DND-41 (cell line): Measurements from ENCODE around the gene DQX1.

Source experiments
- ATAC-seq: fragments of 200-7000 bp; cut with Tn5 transposase; 3 replicates; pipeline ENCODE4 v1.9.1; 2021; ENCODE audit warnings: low read depth; ENCODE audit not compliant: insufficient read depth
- DNase-seq: peaks from one replicate; pipeline ENCODE4 v3.0.0-alpha.2; 2020
- H2AFZ ChIP-seq: 2 replicates; pipeline ENCODE4 v1.6.0; 2012; ENCODE audit warnings: low read depth, low read length
- H3K27ac ChIP-seq: 2 replicates; pipeline ENCODE4 v1.5.1; 2012; ENCODE audit warnings: low read length, inconsistent platforms
- H3K27me3 ChIP-seq: fragments of 200-600 bp; sonication (generic); 2 replicates; pipeline ENCODE4 v1.6.0; 2012; ENCODE audit warnings: low read length, mild to moderate bottlenecking, inconsistent platforms; ENCODE audit not compliant: insufficient read depth, poor library complexity
- H3K36me3 ChIP-seq: 2 replicates; pipeline ENCODE4 v1.5.1; 2012; ENCODE audit warnings: low read length, inconsistent platforms; ENCODE audit not compliant: insufficient read depth
- H3K4me1 ChIP-seq: 2 replicates; pipeline ENCODE4 v1.5.1; 2012; ENCODE audit warnings: mild to moderate bottlenecking, low read length; ENCODE audit not compliant: insufficient read depth
- H3K4me2 ChIP-seq: 2 replicates; pipeline ENCODE4 v1.6.0; 2012; ENCODE audit warnings: mild to moderate bottlenecking, moderate library complexity, low read length, inconsistent platforms; ENCODE audit not compliant: insufficient read depth
- H3K4me3 ChIP-seq, 2 experiments: fragments of 200-600 bp in 1 of 2; shearing (Covaris generic) in 1 of 2; 2 replicates each; pipeline ENCODE4 v1.5.1; 2012 to 2016; ENCODE audit warnings: inconsistent platforms in 2 of 2, low read length in 2 of 2, mild to moderate bottlenecking in 2 of 2, low read depth in 1 of 2, moderate library complexity in 1 of 2
- H3K79me2 ChIP-seq: 2 replicates; pipeline ENCODE4 v1.6.0; 2012; ENCODE audit warnings: low read length, inconsistent platforms; ENCODE audit not compliant: insufficient read depth
- H3K9ac ChIP-seq: 2 replicates; pipeline ENCODE4 v1.6.0; 2012; ENCODE audit warnings: low read depth, mild to moderate bottlenecking, inconsistent platforms, low read length, moderate library complexity
- H3K9me3 ChIP-seq: 2 replicates; pipeline ENCODE4 v1.5.1; 2012; ENCODE audit warnings: low read length, moderate library complexity, mild to moderate bottlenecking, inconsistent platforms; ENCODE audit not compliant: insufficient read depth, severe bottlenecking
- H4K20me1 ChIP-seq: 2 replicates; pipeline ENCODE4 v1.6.0; 2012; ENCODE audit warnings: low read length; ENCODE audit not compliant: insufficient read depth
- EZH2 ChIP-seq: IDR thresholded peaks from 3 replicates; pipeline ENCODE4 v1.6.1; 2012; ENCODE audit warnings: borderline replicate concordance, low read depth, mild to moderate bottlenecking, moderate library complexity, low read length, inconsistent platforms; ENCODE audit not compliant: severe bottlenecking
- TF ChIP-seq, protein P1 (sequence below): IDR thresholded peaks from 2 replicates; pipeline ENCODE4 v1.5.1; 2012; ENCODE audit warnings: borderline replicate concordance, low read length, moderate library complexity, mild to moderate bottlenecking; ENCODE audit not compliant: poor library complexity, severe bottlenecking; ENCODE audit errors: extremely low read depth

The DQX1 gene

DNA sequence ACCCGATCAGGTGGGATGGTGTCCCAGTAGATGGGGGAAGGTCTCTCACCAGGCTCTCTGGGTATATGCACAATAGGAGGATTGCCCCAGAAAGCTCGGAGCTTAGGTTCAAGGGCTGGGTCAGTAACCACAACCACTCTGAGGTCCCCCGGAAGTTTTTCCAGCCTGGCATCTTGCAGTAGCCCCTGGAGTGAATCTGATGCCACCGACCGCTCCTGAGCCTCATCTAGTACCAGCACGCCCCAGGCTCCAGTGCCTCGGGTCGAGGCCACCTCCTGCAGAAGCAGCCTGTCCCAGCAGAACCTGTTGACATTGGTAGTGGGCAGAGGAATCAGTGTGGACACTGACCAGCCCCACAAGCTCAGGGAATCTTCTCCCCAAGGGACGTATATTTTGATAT, 2.0 kb downstream of the DQX1 start:
- Histone ChIP-seq H4K20me1 (peaks cover 15% of the 10 kb centered on the region; the same call in 1 of the 2 replicates), H3K9me3 (no peaks in the 10 kb centered on the region), H3K9ac (no peak overlapping the region), H3K36me3 (peaks cover 35% of the 10 kb centered on the region), H2AFZ (no peak overlapping the region), H3K4me2 (no peak overlapping the region), H3K79me2 (peaks cover 15% of the 10 kb centered on the region), H3K27me3 (peaks cover 3% of the 10 kb centered on the region), H3K4me1 (peaks cover 20% of the 10 kb centered on the region), H3K4me3 (no peak overlapping the region), H3K27ac (no peak overlapping the region)
- ATAC-seq = no peak
- no peak for DNase-seq
- TF ChIP-seq, protein P1, sequence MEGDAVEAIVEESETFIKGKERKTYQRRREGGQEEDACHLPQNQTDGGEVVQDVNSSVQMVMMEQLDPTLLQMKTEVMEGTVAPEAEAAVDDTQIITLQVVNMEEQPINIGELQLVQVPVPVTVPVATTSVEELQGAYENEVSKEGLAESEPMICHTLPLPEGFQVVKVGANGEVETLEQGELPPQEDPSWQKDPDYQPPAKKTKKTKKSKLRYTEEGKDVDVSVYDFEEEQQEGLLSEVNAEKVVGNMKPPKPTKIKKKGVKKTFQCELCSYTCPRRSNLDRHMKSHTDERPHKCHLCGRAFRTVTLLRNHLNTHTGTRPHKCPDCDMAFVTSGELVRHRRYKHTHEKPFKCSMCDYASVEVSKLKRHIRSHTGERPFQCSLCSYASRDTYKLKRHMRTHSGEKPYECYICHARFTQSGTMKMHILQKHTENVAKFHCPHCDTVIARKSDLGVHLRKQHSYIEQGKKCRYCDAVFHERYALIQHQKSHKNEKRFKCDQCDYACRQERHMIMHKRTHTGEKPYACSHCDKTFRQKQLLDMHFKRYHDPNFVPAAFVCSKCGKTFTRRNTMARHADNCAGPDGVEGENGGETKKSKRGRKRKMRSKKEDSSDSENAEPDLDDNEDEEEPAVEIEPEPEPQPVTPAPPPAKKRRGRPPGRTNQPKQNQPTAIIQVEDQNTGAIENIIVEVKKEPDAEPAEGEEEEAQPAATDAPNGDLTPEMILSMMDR = no peak
- TF ChIP-seq EZH2 = no peak

DNA sequence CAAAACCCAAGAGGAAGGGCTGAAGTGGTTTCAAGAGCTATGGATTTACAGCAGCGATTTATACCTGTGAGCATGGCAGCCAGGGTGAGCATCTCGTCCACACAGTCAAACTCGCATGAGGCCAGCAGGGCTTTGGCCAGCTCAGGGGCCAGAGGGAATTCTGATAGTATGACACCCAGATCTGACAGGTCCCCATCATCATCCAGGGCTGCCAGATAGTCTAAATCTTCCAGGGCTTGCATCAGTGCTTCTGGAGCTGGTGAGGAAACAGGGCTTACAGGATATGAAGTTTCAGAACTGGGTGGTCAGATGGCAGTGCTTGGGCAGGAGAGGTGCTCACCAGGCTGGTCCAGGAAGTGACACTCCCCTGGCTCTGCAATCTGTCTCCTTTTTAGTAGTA, 3.5 kb downstream of the DQX1 start:
- Histone ChIP-seq H3K79me2 (no peaks in the 10 kb centered on the region), H3K4me1 (peaks cover 6% of the 10 kb centered on the region), H3K9ac (no peak overlapping the region), H3K36me3 (peaks cover 20% of the 10 kb centered on the region), H3K4me3 (no peak overlapping the region), H3K27me3 (peaks cover 9% of the 10 kb centered on the region), H4K20me1 (peaks cover 4% of the 10 kb centered on the region; the same call in 1 of the 2 replicates), H3K4me2 (no peak overlapping the region), H3K27ac (no peak overlapping the region), H3K9me3 (no peaks in the 10 kb centered on the region), H2AFZ (no peak overlapping the region)
- no peak for ATAC-seq
- no peak for DNase-seq
- TF ChIP-seq EZH2 = no peak
- TF ChIP-seq, protein P1 = no peak

GRCh38 chr2:74516650-74517049, 9.4 kb downstream of the DQX1 start:
- DNase-seq (no peak), ATAC-seq (no peak)
- no peaks in the 10 kb centered on the region for H3K36me3 ChIP-seq
- no peaks in the 10 kb centered on the region for H3K79me2 ChIP-seq
- TF ChIP-seq, protein P1 = no peak
- TF ChIP-seq EZH2 = no peak
- H3K9me3 ChIP-seq = no peaks in the 10 kb centered on the region
- H3K27ac ChIP-seq = no peak overlapping the region
- no peak overlapping the region for H2AFZ ChIP-seq
- peaks cover 28% of the 10 kb centered on the region for H3K27me3 ChIP-seq
- no peaks in the 10 kb centered on the region for H4K20me1 ChIP-seq
- H3K4me2 ChIP-seq = no peak overlapping the region
- no peak overlapping the region for H3K9ac ChIP-seq
- H3K4me1 ChIP-seq = peaks cover 7% of the 10 kb centered on the region; the same call in 1 of the 2 replicates
- no peak overlapping the region for H3K4me3 ChIP-seq

GRCh38 chr2:74515981-74516633, 9.9 kb downstream of the DQX1 start:
- no peak overlapping the region for H3K27ac ChIP-seq
- no peaks in the 10 kb centered on the region for H3K79me2 ChIP-seq
- H3K4me2 ChIP-seq = no peak overlapping the region
- no peak for DNase-seq
- no peak overlapping the region for H2AFZ ChIP-seq
- no peaks in the 10 kb centered on the region for H4K20me1 ChIP-seq
- H3K9me3 ChIP-seq = no peaks in the 10 kb centered on the region
- no peak for ATAC-seq
- H3K27me3 ChIP-seq = peaks cover 28% of the 10 kb centered on the region
- no peaks in the 10 kb centered on the region for H3K36me3 ChIP-seq
- TF ChIP-seq EZH2 = no peak
- TF ChIP-seq, protein P1 = no peak
- no peak overlapping the region for H3K9ac ChIP-seq
- H3K4me3 ChIP-seq = no peak overlapping the region
- H3K4me1 ChIP-seq = peaks cover 7% of the 10 kb centered on the region; the same call in 1 of the 2 replicates
